ENCODE measurements around the gene CFAP77. TPM values are rescaled to one million over a fixed set of nuclear protein-coding genes. Genes with fewer than 3 reads are reported as not detected.

The CFAP77 gene
- total RNA-seq, 2 donors from 2014 or later, result not detected

GRCh38 chr9:132575005-132575609 lies 165.1 kb downstream of the CFAP77 start:
- no peaks in the 10 kb centered on the region for H3K9me3 ChIP-seq
- H3K4me3 ChIP-seq, result no peak overlapping the region
- no peak overlapping the region for H3K27ac ChIP-seq
- no peaks in the 10 kb centered on the region for H3K36me3 ChIP-seq
- H3K27me3 ChIP-seq (replicated peaks; ENCODE audit: insufficient read depth), result no peaks in the 10 kb centered on the region
- peak; percentile 11 for TF ChIP-seq CTCF (IDR thresholded peaks at IDR 0.05)
- no peak for ATAC-seq (ENCODE audit: insufficient number of reproducible peaks, low FRiP score, low read depth)
- H3K4me1 ChIP-seq (ENCODE audit: control insufficient read depth in 1 of 2, low read depth in 2 of 2), result no peaks in the 10 kb centered on the region
- DNase-seq (ENCODE audit: low spot score), result no peak

- TF ChIP-seq CTCF (IDR thresholded peaks at IDR 0.05), result no peak
These were observed 165.8 kb downstream of the CFAP77 start for GRCh38 chr9:132575811-132576210.

GRCh38 chr9:132577119-132577518 lies 167.1 kb downstream of the CFAP77 start:
- Histone ChIP-seq H3K36me3 (no peaks in the 10 kb centered on the region), H3K4me3 (no peak overlapping the region), H3K9me3 (no peaks in the 10 kb centered on the region), H3K4me1 (ENCODE audit: control insufficient read depth in 1 of 2, low read depth in 2 of 2) (peaks cover 5 to 6% of the 10 kb centered on the region in 2 donors), H3K27me3 (replicated peaks; ENCODE audit: insufficient read depth) (peaks cover 5% of the 10 kb centered on the region), H3K27ac (no peak overlapping the region)
- TF ChIP-seq CTCF (IDR thresholded peaks at IDR 0.05), result no peak
- ATAC-seq (ENCODE audit: insufficient number of reproducible peaks, low FRiP score, low read depth), result no peak
- no peak for DNase-seq (ENCODE audit: low spot score)

More at GRCh38 chr9:132575811-132576210, 165.8 kb downstream of the CFAP77 start:
- H3K27ac ChIP-seq, result no peak overlapping the region
- no peaks in the 10 kb centered on the region for H3K36me3 ChIP-seq
- no peaks in the 10 kb centered on the region for H3K4me1 ChIP-seq (ENCODE audit: control insufficient read depth in 1 of 2, low read depth in 2 of 2)
- no peak for DNase-seq (ENCODE audit: low spot score)
- no peak for ATAC-seq (ENCODE audit: insufficient number of reproducible peaks, low FRiP score, low read depth)
- H3K9me3 ChIP-seq, result no peaks in the 10 kb centered on the region
- H3K4me3 ChIP-seq, result no peak overlapping the region
- no peaks in the 10 kb centered on the region for H3K27me3 ChIP-seq (replicated peaks; ENCODE audit: insufficient read depth)

GRCh38 chr9:132578367-132578932 lies 168.4 kb downstream of the CFAP77 start:
- peaks cover 12% of the 10 kb centered on the region for H3K27me3 ChIP-seq (replicated peaks; ENCODE audit: insufficient read depth)
- H3K27ac ChIP-seq, result no peak overlapping the region
- peaks cover 5 to 6% of the 10 kb centered on the region in 2 donors for H3K4me1 ChIP-seq (ENCODE audit: control insufficient read depth in 1 of 2, low read depth in 2 of 2)
- TF ChIP-seq CTCF (IDR thresholded peaks at IDR 0.05), result no peak
- no peak for DNase-seq (ENCODE audit: low spot score)
- no peaks in the 10 kb centered on the region for H3K9me3 ChIP-seq
- H3K4me3 ChIP-seq, result no peak overlapping the region
- ATAC-seq (ENCODE audit: insufficient number of reproducible peaks, low FRiP score, low read depth), result no peak
- H3K36me3 ChIP-seq, result no peaks in the 10 kb centered on the region

GRCh38 chr9:132579427-132579798 lies 169.4 kb downstream of the CFAP77 start:
- Histone ChIP-seq H3K4me3 (no peak overlapping the region), H3K36me3 (no peaks in the 10 kb centered on the region), H3K9me3 (no peaks in the 10 kb centered on the region), H3K4me1 (ENCODE audit: control insufficient read depth in 1 of 2, low read depth in 2 of 2) (peaks cover 5 to 6% of the 10 kb centered on the region in 2 donors), H3K27ac (no peak overlapping the region), H3K27me3 (replicated peaks; ENCODE audit: insufficient read depth) (peaks cover 18% of the 10 kb centered on the region)
- ATAC-seq (ENCODE audit: insufficient number of reproducible peaks, low FRiP score, low read depth), result no peak
- no peak for TF ChIP-seq CTCF (IDR thresholded peaks at IDR 0.05)
- no peak for DNase-seq (ENCODE audit: low spot score)

All from thoracic aorta (tissue), 2 donors.